ENCODE measurements around the gene AK3.

The AK3 gene

DNA sequence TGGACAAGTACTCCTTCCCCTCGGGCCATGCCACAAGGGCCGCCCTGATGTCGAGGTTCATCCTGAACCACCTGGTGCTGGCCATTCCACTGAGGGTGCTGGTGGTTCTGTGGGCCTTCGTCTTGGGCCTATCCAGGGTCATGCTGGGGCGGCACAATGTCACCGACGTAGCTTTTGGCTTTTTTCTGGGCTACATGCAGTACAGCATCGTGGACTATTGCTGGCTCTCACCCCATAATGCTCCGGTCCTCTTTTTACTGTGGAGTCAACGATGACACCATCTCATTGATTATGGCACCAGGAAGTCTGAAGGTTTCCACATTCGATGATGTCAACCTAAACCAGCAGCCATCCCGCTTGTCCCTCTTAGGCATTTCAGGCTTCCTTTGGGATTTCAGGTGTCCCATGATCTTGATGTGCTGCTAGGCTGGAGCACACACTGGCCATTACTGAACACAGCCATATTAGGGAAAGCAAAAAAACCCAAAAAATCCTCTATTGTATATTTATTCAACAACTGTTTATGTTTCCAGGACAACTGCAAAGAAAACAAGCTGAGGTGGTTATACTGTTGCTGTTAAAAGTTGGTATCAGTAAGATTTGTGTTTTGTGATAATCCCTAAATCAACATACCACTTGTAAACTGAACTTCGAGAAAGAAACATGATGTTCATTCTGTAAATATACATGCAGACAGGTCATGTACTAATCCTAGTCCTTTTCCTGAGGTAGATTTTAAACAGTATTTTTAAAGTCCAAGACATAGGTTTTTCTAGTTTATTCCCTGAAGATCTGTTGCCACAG, 77.8 kb downstream of the AK3 start:
- peaks cover 10% of the 10 kb centered on the region for H3K79me2 ChIP-seq (ENCODE audit: insufficient read depth, low read length)
- ATAC-seq (ENCODE audit: insufficient read depth, low read depth) = no peak
- H3K27ac ChIP-seq (ENCODE audit: low read length) = peak overlapping the region; percentile 60
- H3K27me3 ChIP-seq (ENCODE audit: insufficient read depth, low read length, poor library complexity) = no peaks in the 10 kb centered on the region
- H3K4me1 ChIP-seq (ENCODE audit: insufficient read depth, low read length) = peaks cover 37% of the 10 kb centered on the region
- no peaks in the 10 kb centered on the region for H3K9me3 ChIP-seq (ENCODE audit: insufficient read depth, low read length, severe bottlenecking)
- H3K36me3 ChIP-seq (ENCODE audit: insufficient read depth, low read length) = no peaks in the 10 kb centered on the region; the same call in 1 of the 2 replicates
- peak overlapping the region; percentile 34 to 86; a peak in 3 of 4 replicates for H3K4me3 ChIP-seq (ENCODE audit: low read depth in 1 of 2, low read length in 2 of 2)
- H3K9ac ChIP-seq (ENCODE audit: low read depth, low read length) = peak overlapping the region; percentile 79
- peak overlapping the region; percentile 98 for H3K4me2 ChIP-seq (ENCODE audit: insufficient read depth, low read length)
- peak overlapping the region; percentile 80 for H2AFZ ChIP-seq (ENCODE audit: low read depth, low read length)
- no peaks in the 10 kb centered on the region for H4K20me1 ChIP-seq (ENCODE audit: insufficient read depth, low read length)
- TF ChIP-seq CTCF (IDR thresholded peaks at IDR 0.05; ENCODE audit: borderline replicate concordance, extremely low read depth, low read length, poor library complexity, severe bottlenecking) = no peak
- TF ChIP-seq EZH2 (IDR thresholded peaks at IDR 0.05; ENCODE audit: borderline replicate concordance, low read depth, low read length, severe bottlenecking) = no peak
- DNase-seq = no peak

DNA sequence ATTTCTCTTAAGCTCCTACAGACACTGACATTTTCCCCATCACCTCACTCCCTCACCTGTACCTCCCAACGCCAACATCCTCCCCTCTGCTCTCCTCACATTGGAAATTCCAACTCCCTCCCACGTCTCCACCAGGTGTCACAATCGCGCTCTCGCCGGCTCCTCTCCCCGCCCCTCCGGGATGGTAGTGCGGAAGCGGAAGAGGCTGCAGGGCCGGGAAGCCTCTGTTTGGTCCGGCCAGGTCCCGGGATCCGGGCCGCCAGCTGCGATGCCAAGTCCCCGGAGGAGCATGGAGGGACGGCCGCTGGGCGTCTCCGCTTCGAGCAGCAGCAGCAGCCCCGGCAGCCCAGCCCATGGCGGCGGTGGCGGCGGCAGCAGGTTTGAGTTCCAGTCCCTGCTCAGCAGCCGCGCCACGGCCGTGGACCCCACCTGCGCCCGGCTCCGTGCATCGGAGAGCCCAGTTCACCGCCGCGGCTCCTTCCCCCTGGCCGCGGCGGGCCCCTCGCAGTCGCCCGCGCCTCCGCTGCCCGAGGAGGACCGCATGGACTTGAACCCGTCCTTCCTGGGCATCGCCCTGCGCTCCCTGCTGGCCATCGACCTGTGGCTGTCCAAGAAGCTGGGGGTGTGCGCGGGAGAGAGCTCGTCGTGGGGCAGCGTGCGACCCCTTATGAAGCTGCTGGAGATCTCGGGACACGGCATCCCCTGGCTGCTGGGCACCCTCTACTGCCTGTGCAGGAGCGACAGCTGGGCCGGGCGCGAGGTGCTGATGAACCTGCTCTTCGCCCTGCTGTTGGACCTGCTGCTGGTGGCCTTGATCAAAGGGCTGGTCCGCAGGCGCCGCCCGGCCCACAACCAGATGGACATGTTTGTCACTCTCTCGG, 78.7 kb downstream of the AK3 start, which contains the start of gene PLPP6:
Gene PLPP6, plus strand, starts transcription at position 187 of the 881 bp plus-strand sequence. Its CDS starts 82 bp downstream, at position 269.
- Histone ChIP-seq H3K79me2 (ENCODE audit: insufficient read depth, low read length) (peaks cover 10% of the 10 kb centered on the region), H3K4me1 (ENCODE audit: insufficient read depth, low read length) (peaks cover 37% of the 10 kb centered on the region), H3K4me2 (ENCODE audit: insufficient read depth, low read length) (peak within 1 kb of the TSS; percentile 98), H4K20me1 (ENCODE audit: insufficient read depth, low read length) (no peaks in the 10 kb centered on the region), H2AFZ (ENCODE audit: low read depth, low read length) (peak within 1 kb of the TSS; percentile 80), H3K4me3 (ENCODE audit: low read depth in 1 of 2, low read length in 2 of 2) (peak within 1 kb of the TSS; percentile 34 to 86; a peak in 3 of 4 replicates), H3K9me3 (ENCODE audit: insufficient read depth, low read length, severe bottlenecking) (no peaks in the 10 kb centered on the region), H3K9ac (ENCODE audit: low read depth, low read length) (peak within 1 kb of the TSS; percentile 79), H3K27ac (ENCODE audit: low read length) (peak within 1 kb of the TSS; percentile 60), H3K36me3 (ENCODE audit: insufficient read depth, low read length) (no peaks in the 10 kb centered on the region; the same call in 1 of the 2 replicates), H3K27me3 (ENCODE audit: insufficient read depth, low read length, poor library complexity) (no peaks in the 10 kb centered on the region)
- DNase-seq = peak; percentile 78
- no peak for TF ChIP-seq EZH2 (IDR thresholded peaks at IDR 0.05; ENCODE audit: borderline replicate concordance, low read depth, low read length, severe bottlenecking)
- peak; percentile 75 for TF ChIP-seq CTCF (IDR thresholded peaks at IDR 0.05; ENCODE audit: borderline replicate concordance, extremely low read depth, low read length, poor library complexity, severe bottlenecking)
- peak; percentile 96 for ATAC-seq (ENCODE audit: insufficient read depth, low read depth)

DNA sequence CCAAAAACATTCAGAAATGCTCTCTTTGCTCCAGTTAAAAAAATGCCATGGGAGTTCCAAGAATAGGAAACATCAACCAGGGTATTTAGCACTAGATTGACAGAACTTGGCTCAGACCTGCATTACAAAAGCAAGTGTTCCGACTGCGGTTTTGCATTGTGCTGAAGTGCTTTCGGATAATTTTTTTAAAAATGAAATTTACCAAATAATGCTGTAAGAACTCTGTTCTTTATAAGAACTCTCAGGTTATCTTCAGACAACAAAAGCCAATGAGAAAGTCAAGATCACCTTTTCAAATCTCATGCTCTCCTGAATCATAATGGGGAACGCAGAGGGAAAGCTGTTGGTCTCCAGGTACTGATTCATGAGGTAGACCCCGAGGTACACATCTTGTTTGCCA, 79.4 kb downstream of the AK3 start:
- Histone ChIP-seq H3K36me3 (ENCODE audit: insufficient read depth, low read length) (no peaks in the 10 kb centered on the region; the same call in 1 of the 2 replicates), H3K9ac (ENCODE audit: low read depth, low read length) (peak overlapping the region; percentile 79), H3K9me3 (ENCODE audit: insufficient read depth, low read length, severe bottlenecking) (no peaks in the 10 kb centered on the region), H3K27me3 (ENCODE audit: insufficient read depth, low read length, poor library complexity) (no peaks in the 10 kb centered on the region), H3K4me2 (ENCODE audit: insufficient read depth, low read length) (peak overlapping the region; percentile 98), H3K27ac (ENCODE audit: low read length) (no peak overlapping the region; the same call in 1 of the 2 replicates), H3K4me3 (ENCODE audit: low read depth in 1 of 2, low read length in 2 of 2) (peak overlapping the region; percentile 34 to 86; a peak in 3 of 4 replicates), H3K79me2 (ENCODE audit: insufficient read depth, low read length) (peaks cover 10% of the 10 kb centered on the region), H2AFZ (ENCODE audit: low read depth, low read length) (peak overlapping the region; percentile 80), H3K4me1 (ENCODE audit: insufficient read depth, low read length) (peaks cover 37% of the 10 kb centered on the region), H4K20me1 (ENCODE audit: insufficient read depth, low read length) (no peaks in the 10 kb centered on the region)
- DNase-seq = no peak
- TF ChIP-seq EZH2 (IDR thresholded peaks at IDR 0.05; ENCODE audit: borderline replicate concordance, low read depth, low read length, severe bottlenecking) = no peak
- TF ChIP-seq CTCF (IDR thresholded peaks at IDR 0.05; ENCODE audit: borderline replicate concordance, extremely low read depth, low read length, poor library complexity, severe bottlenecking) = no peak
- no peak for ATAC-seq (ENCODE audit: insufficient read depth, low read depth)
